Measurements from ENCODE around the gene ZNF124. TPM values are rescaled to one million over a fixed set of nuclear protein-coding genes. Genes with fewer than 3 reads are reported as not detected.
A peak's percentile ranks its signal among the peaks of the same experiment; 100 is the strongest.

The ZNF124 gene
- total RNA-seq, 2 donors from 2014 or later = 31.6 to 43.2 TPM

DNA sequence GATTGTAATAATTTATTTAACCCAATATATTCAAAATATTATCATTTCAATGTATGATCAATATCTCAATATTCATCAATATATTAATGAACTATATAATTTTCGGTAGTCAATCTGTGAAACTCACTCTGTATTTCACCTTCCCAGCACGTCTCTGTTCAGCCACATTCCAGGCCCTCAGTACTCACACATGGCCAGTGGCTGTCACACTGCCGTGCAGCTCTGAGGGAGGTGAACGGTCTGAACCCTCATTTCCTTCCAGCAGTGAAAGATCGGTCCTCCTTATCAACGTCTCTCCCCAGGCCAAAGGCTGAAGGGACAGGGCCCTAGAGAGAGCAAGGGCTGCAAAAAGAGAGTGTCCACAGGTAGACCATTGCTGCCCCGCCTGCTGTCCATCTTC, 39.5 kb upstream of the ZNF124 start:
- intact Hi-C loops (cut with DNase I) = no loop called here
- Histone ChIP-seq H3K9ac (ENCODE audit: low read depth in 2 of 2, low read length in 2 of 2) (no peak overlapping the region), H3K4me1 (no peaks in the 10 kb centered on the region), H3K9me3 (no peaks in the 10 kb centered on the region), H3K27ac (no peak overlapping the region), H3K36me3 (no peaks in the 10 kb centered on the region), H3K27me3 (no peaks in the 10 kb centered on the region), H3K4me3 (no peak overlapping the region)
- TF ChIP-seq, protein P1, sequence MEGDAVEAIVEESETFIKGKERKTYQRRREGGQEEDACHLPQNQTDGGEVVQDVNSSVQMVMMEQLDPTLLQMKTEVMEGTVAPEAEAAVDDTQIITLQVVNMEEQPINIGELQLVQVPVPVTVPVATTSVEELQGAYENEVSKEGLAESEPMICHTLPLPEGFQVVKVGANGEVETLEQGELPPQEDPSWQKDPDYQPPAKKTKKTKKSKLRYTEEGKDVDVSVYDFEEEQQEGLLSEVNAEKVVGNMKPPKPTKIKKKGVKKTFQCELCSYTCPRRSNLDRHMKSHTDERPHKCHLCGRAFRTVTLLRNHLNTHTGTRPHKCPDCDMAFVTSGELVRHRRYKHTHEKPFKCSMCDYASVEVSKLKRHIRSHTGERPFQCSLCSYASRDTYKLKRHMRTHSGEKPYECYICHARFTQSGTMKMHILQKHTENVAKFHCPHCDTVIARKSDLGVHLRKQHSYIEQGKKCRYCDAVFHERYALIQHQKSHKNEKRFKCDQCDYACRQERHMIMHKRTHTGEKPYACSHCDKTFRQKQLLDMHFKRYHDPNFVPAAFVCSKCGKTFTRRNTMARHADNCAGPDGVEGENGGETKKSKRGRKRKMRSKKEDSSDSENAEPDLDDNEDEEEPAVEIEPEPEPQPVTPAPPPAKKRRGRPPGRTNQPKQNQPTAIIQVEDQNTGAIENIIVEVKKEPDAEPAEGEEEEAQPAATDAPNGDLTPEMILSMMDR (IDR thresholded peaks at IDR 0.05) = no peak
- peak; percentile 18 for DNase-seq

DNA sequence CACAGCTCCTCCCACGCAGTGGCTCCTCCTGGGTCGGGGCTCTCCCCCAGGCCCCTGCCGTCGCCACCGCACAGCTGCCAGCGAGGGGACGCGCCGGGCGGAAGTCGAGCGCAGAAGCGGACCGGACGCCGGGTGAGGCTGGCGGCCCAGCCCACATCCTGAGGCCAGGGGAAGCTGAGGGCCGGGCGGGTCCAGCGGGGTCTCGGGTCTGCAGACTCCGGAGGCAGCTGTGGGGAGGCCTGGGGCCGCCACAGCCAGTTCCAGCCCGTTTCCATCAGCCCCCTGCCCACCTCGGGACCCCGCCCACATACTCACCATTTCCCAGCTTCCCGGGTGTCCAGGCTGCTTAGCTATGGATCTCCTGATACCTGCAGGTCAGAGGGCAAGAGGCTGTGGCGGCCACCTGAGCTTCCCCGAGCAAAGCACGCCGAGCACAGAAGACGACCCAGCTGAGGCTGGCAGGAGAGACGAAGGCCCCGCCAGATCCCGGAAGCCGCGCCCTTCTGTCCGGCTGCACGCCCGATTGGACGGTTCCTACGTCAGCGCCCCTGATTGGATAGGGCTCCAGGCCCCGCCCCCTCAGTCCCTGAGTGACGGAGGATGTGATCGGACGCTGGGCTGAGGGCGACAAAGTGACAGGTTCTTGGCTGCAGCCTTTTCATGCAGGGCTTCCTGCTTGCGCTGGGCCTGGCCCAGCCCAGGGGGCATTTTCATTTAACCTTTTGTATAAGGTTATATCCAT, 38.7 kb upstream of the ZNF124 start:
- peak; percentile 99 for DNase-seq
- Histone ChIP-seq H3K27ac (peak overlapping the region; percentile 85), H3K9ac (ENCODE audit: low read depth in 2 of 2, low read length in 2 of 2) (peak overlapping the region; percentile 87 to 98), H3K36me3 (no peaks in the 10 kb centered on the region), H3K4me3 (peak overlapping the region; percentile 88), H3K9me3 (no peaks in the 10 kb centered on the region), H3K27me3 (no peaks in the 10 kb centered on the region), H3K4me1 (no peaks in the 10 kb centered on the region)
- intact Hi-C loops (cut with DNase I) = no loop called here
- TF ChIP-seq, protein P1 (IDR thresholded peaks at IDR 0.05) = no peak

DNA sequence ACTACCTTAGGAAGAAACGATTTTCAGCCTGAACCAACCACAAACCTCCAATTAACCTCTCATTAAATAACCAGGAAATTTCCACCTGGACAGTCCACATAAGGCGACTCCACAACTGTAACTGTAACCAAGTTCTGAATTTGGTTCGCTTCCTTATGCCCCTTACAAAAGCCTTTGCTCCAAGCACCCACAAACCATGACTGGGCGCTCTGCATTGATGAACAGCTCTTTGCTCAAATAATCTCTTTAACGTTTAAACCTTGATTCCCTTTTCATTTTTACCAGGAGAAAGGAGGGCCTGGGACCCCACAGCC, 38.2 kb upstream of the ZNF124 start:
- intact Hi-C loops (cut with DNase I) = no loop called here
- H3K9me3 ChIP-seq = no peaks in the 10 kb centered on the region

DNA sequence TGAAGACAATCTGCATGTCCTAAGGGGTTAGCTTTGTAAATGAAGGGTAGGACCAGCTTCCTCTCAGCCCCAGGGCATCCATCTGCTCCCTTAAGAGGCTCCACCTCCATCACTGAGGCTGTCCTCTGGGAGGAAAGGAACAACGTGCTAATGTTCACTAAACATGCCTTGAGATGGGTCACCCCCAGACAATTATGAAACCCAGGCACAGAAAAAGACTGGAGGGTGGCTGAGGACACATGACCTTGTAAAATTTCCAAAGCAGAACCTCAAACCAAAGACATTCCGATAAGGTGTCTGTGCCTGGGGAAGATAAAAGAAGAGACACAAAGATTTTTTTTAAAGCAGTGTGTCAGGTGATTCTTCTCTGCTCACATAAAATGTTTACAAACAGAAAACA, 37.6 kb upstream of the ZNF124 start:
- Histone ChIP-seq H3K36me3 (no peaks in the 10 kb centered on the region), H3K4me3 (no peak overlapping the region), H3K27me3 (no peaks in the 10 kb centered on the region), H3K9ac (ENCODE audit: low read depth in 2 of 2, low read length in 2 of 2) (peak overlapping the region in 1 of 2 donors; percentile 87), H3K27ac (no peak overlapping the region), H3K9me3 (no peaks in the 10 kb centered on the region), H3K4me1 (no peaks in the 10 kb centered on the region)
- TF ChIP-seq, protein P1 (IDR thresholded peaks at IDR 0.05) = no peak
- intact Hi-C loops (cut with DNase I) = loop anchor here (10.0 kb wide), 2 partner anchors 105 to 125 kb away; partner anchors contain the start of genes ZNF496 and ZNF669
- DNase-seq = no peak

More for the DNA sequence above, 38.2 kb upstream of the ZNF124 start:
- Histone ChIP-seq H3K4me3 (peak overlapping the region; percentile 88), H3K36me3 (no peaks in the 10 kb centered on the region), H3K9ac (ENCODE audit: low read depth in 2 of 2, low read length in 2 of 2) (peak overlapping the region; percentile 87 to 98), H3K27ac (peak overlapping the region; percentile 85), H3K27me3 (no peaks in the 10 kb centered on the region), H3K4me1 (no peaks in the 10 kb centered on the region)
- TF ChIP-seq, protein P1 (IDR thresholded peaks at IDR 0.05) = no peak
- DNase-seq = no peak

DNA sequence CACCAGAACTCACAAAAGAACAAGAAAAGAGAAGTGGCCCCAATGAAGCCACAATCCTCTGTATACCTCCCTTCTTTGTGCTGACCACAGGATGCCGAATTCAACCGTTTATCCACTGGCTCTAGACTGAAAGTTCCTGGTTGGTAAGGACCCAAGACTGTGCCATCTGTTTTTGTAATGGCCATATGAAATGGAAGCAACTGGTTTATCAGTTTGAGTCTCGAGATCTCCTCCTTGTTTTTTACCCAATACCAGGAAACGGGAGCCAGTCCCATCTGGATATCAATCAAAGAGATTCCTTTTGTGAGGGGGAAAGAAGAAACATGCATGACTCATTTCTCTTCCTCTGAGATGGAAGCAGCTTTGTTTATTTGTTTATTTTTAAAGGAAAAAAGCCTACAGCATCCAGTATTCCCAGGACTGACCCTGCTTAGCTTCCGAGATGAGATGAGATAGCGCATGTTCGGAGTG, 32.4 kb upstream of the ZNF124 start:
- no peak for DNase-seq
- no peaks in the 10 kb centered on the region for H3K4me1 ChIP-seq
- TF ChIP-seq, protein P1 (IDR thresholded peaks at IDR 0.05) = no peak
- no peaks in the 10 kb centered on the region for H3K27me3 ChIP-seq
- intact Hi-C loops (cut with DNase I) = loop anchor here (10.0 kb wide), 2 partner anchors 99 to 131 kb away; partner anchors contain the start of genes ZNF496 and ZNF669
- no peak overlapping the region for H3K4me3 ChIP-seq
- H3K36me3 ChIP-seq = no peaks in the 10 kb centered on the region
- no peak overlapping the region for H3K27ac ChIP-seq
- H3K9ac ChIP-seq (ENCODE audit: low read depth in 2 of 2, low read length in 2 of 2) = no peak overlapping the region
- H3K9me3 ChIP-seq = no peaks in the 10 kb centered on the region

All from colonic mucosa (tissue), 4 donors.